HepG2 (cell line): ENCODE measurements around the gene OPRD1. TPM values are rescaled to one million over a fixed set of nuclear protein-coding genes. Genes with fewer than 3 reads are reported as not detected.

Experiments used
- DPF2 ChIP-seq: sonication (generic); formaldehyde crosslinking; IDR thresholded peaks from 2 replicates; pipeline ENCODE4 v1.4.0; 2020; ENCODE audit warnings: mild to moderate bottlenecking, low read depth, missing genetic modification reagents, borderline replicate concordance
- EEA1 ChIP-seq: sonication (generic); formaldehyde crosslinking; IDR thresholded peaks from 2 replicates; pipeline ENCODE4 v1.5.1; 2020; ENCODE audit warnings: mild to moderate bottlenecking, missing genetic modification reagents, borderline replicate concordance
- GATAD2A ChIP-seq: IDR thresholded peaks from 2 replicates; pipeline ENCODE4 v1.6.1; 2016
- HNF4A ChIP-seq: sonication (generic); formaldehyde crosslinking; IDR thresholded peaks from 2 replicates; pipeline ENCODE4 v1.4.0; 2020; ENCODE audit warnings: missing genetic modification reagents
- HNRNPLL ChIP-seq: fragments of 200-400 bp; formaldehyde crosslinking; IDR thresholded peaks from 2 replicates; pipeline ENCODE4 v1.6.1; 2017; ENCODE audit warnings: mild to moderate bottlenecking, low read depth, low read length; ENCODE audit not compliant: poor library complexity, severe bottlenecking
- KDM5A ChIP-seq: fragments of 200-600 bp; sonication (generic); IDR thresholded peaks from 2 replicates; pipeline ENCODE4 v1.7.0; 2018; ENCODE audit warnings: antibody characterized with exemption, mild to moderate bottlenecking, low read length, borderline replicate concordance
- KLF16 ChIP-seq, 2 experiments: sonication (generic) in 1 of 2; formaldehyde crosslinking in 1 of 2; IDR thresholded peaks; 2 replicates each; pipeline versions ENCODE4 v1.6.1 to v1.8.0; 2016 to 2023; ENCODE audit warnings: missing genetic modification reagents in 2 of 2, missing compliant biosample characterization in 1 of 2
- KMT2A ChIP-seq: sonication (generic); formaldehyde crosslinking; IDR thresholded peaks from 2 replicates; pipeline ENCODE4 v1.4.0; 2020; ENCODE audit warnings: missing genetic modification reagents
- PCBP1 ChIP-seq: fragments of 200-400 bp; formaldehyde crosslinking; IDR thresholded peaks from 2 replicates; pipeline ENCODE4 v1.6.1; 2017; ENCODE audit warnings: mild to moderate bottlenecking, low read depth, low read length, borderline replicate concordance
- RFXAP ChIP-seq: sonication (generic); formaldehyde crosslinking; IDR thresholded peaks from 2 replicates; pipeline ENCODE4 v1.4.0; 2020; ENCODE audit warnings: missing genetic modification reagents, borderline replicate concordance
- RNF2 ChIP-seq: fragments of 450-650 bp; conservative IDR thresholded peaks from 2 replicates; pipeline ENCODE4 v1.6.1; 2016; ENCODE audit warnings: low read depth
- SOX6 ChIP-seq, 2 experiments: fragments of 450-650 bp in 1 of 2; sonication (generic) in 1 of 2; formaldehyde crosslinking in 1 of 2; IDR thresholded peaks; 2 replicates each; pipeline versions ENCODE4 v1.4.0 to v1.6.1; 2017 to 2020; ENCODE audit warnings: antibody characterized with exemption in 1 of 2, mild to moderate bottlenecking in 1 of 2, missing genetic modification reagents in 1 of 2
- TFAP4 ChIP-seq: sonication (generic); IDR thresholded peaks from 2 replicates; pipeline ENCODE4 v1.6.1; 2016; ENCODE audit warnings: low read depth, borderline replicate concordance
- ZFP62 ChIP-seq: sonication (generic); formaldehyde crosslinking; IDR thresholded peaks from 2 replicates; pipeline ENCODE4 v1.4.0; 2020; ENCODE audit warnings: missing genetic modification reagents
- ZFP82 ChIP-seq: sonication (generic); formaldehyde crosslinking; IDR thresholded peaks from 2 replicates; pipeline ENCODE4 v1.5.1; 2020; ENCODE audit warnings: mild to moderate bottlenecking, missing genetic modification reagents, borderline replicate concordance
- ZNF318 ChIP-seq: sonication (generic); formaldehyde crosslinking; IDR thresholded peaks from 2 replicates; pipeline ENCODE4 v1.4.0; 2020; ENCODE audit warnings: mild to moderate bottlenecking, missing genetic modification reagents
- ZNF446 ChIP-seq: sonication (generic); formaldehyde crosslinking; IDR thresholded peaks from 2 replicates; pipeline ENCODE4 v1.5.0; 2020; ENCODE audit warnings: mild to moderate bottlenecking, missing genetic modification reagents
- ZNF709 ChIP-seq: sonication (generic); formaldehyde crosslinking; IDR thresholded peaks from 2 replicates; pipeline ENCODE4 v1.5.0; 2020; ENCODE audit warnings: mild to moderate bottlenecking, missing genetic modification reagents
- polyA plus RNA-seq, 8 experiments: library from polyadenylated mRNA; depleted of rRNA in 3 of 8; stranded (reverse) in 7 of 8; unstranded in 1 of 8; fragments of >200 nt; fragmentation: Illumina TruSeq in 4 of 8; extraction: Trizol in 4 of 8; gene quantifications; 2 replicates each; pipeline versions ENCODE4 v1.2.1 to v1.2.3, GENCODE V29; 2011 to 2016; ENCODE audit warnings: low read depth in 4 of 8, missing spikeins in 1 of 8, mixed read lengths in 1 of 8; ENCODE audit not compliant: insufficient read depth in 1 of 8
- total RNA-seq, 5 experiments: library from RNA; depleted of rRNA; stranded (reverse); fragments of >200 nt; fragmentation: Illumina TruSeq; extraction: Trizol; gene quantifications; 2 replicates each; pipeline ENCODE4 v1.2.3, GENCODE V29; 2016; ENCODE audit warnings: low read depth in 1 of 5
- TF ChIP-seq, protein P1 (sequence below): sonication (generic); formaldehyde crosslinking; IDR thresholded peaks from 2 replicates; pipeline ENCODE4 v1.4.0; 2020; ENCODE audit warnings: missing genetic modification reagents

Gene OPRD1
- total and polyA plus RNA-seq, 2 of the 13 experiments (the other 11 are each of a cell fraction or from before 2014, with no cell fraction given): 0.02 to 0.03 TPM

- TF ChIP-seq KLF16 (CRISPR knock-in tag; IDR thresholded peaks at IDR 0.05) (no peak), HNF4A (CRISPR knock-in tag) (no peak), SOX6 (IDR thresholded peaks at IDR 0.05) (no peak), SOX6 (CRISPR knock-in tag; IDR thresholded peaks at IDR 0.05) (peak; percentile 6; the same call in 1 of the 2 replicates), ZFP82 (CRISPR knock-in tag) (peak; percentile 51; the same call in 1 of the 2 replicates), RFXAP (CRISPR knock-in tag) (no peak), ZNF709 (CRISPR knock-in tag) (peak; percentile 85), GATAD2A (CRISPR knock-in tag) (no peak), EEA1 (no peak), ZNF446 (CRISPR knock-in tag) (0 out of 2 replicates have a peak, but pooled peaks have one; percentile 70), HNRNPLL (peak; percentile 33), ZFP62 (CRISPR knock-in tag) (no peak), DPF2 (CRISPR knock-in tag) (no peak), KMT2A (CRISPR knock-in tag) (0 out of 2 replicates have a peak, but pooled peaks have one; percentile 19), PCBP1 (0 out of 2 replicates have a peak, but pooled peaks have one; percentile 19), ZNF318 (CRISPR knock-in tag) (no peak), TFAP4 (peak; percentile 49; the same call in 1 of the 2 replicates), KDM5A (0 out of 2 replicates have a peak, but pooled peaks have one; percentile 4), RNF2 (no peak)
- TF ChIP-seq, protein P1, sequence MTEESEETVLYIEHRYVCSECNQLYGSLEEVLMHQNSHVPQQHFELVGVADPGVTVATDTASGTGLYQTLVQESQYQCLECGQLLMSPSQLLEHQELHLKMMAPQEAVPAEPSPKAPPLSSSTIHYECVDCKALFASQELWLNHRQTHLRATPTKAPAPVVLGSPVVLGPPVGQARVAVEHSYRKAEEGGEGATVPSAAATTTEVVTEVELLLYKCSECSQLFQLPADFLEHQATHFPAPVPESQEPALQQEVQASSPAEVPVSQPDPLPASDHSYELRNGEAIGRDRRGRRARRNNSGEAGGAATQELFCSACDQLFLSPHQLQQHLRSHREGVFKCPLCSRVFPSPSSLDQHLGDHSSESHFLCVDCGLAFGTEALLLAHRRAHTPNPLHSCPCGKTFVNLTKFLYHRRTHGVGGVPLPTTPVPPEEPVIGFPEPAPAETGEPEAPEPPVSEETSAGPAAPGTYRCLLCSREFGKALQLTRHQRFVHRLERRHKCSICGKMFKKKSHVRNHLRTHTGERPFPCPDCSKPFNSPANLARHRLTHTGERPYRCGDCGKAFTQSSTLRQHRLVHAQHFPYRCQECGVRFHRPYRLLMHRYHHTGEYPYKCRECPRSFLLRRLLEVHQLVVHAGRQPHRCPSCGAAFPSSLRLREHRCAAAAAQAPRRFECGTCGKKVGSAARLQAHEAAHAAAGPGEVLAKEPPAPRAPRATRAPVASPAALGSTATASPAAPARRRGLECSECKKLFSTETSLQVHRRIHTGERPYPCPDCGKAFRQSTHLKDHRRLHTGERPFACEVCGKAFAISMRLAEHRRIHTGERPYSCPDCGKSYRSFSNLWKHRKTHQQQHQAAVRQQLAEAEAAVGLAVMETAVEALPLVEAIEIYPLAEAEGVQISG (CRISPR knock-in tag): no peak
Measured at GRCh38 chr1:28887419-28887834, 75.5 kb downstream of the OPRD1 start (continued).
